Lower lobe of right lung (tissue), 2 donors: ENCODE results near the gene U2AF1L4. TPM values are rescaled to one million over a fixed set of nuclear protein-coding genes. Genes with fewer than 3 reads are reported as not detected.

ENCODE experiments used
- ATAC-seq, 2 donors: fragments of 200-7000 bp; cut with Tn5 transposase; one replicate each; pipeline ENCODE4 v1.9.1; 2020 to 2022; ENCODE audit warnings: mild to moderate bottlenecking in 2 of 2, moderate library complexity in 2 of 2
- DNase-seq: peaks from one replicate; pipeline ENCODE4 v3.0.0-alpha.2; 2020
- H3K27ac ChIP-seq: fragments of 200-600 bp; one replicate; pipeline ENCODE4 v1.8.0; 2022
- H3K27me3 ChIP-seq: fragments of 200-600 bp; one replicate; pipeline ENCODE4 v1.8.0; 2022; ENCODE audit warnings: low read depth
- H3K36me3 ChIP-seq: fragments of 200-600 bp; one replicate; pipeline ENCODE4 v1.8.0; 2022; ENCODE audit warnings: mild to moderate bottlenecking
- H3K4me1 ChIP-seq: fragments of 200-600 bp; one replicate; pipeline ENCODE4 v1.8.0; 2022
- H3K4me3 ChIP-seq: fragments of 200-600 bp; one replicate; pipeline ENCODE4 v1.8.0; 2022; ENCODE audit warnings: mild to moderate bottlenecking
- H3K9me3 ChIP-seq: fragments of 200-600 bp; one replicate; pipeline ENCODE4 v1.8.0; 2022
- intact Hi-C: fragments of 100-400 bp; cut with DNase I; formaldehyde crosslinking; loops from one replicate; pipeline ENCODE4 v1.11.0; 2022
- total RNA-seq: library from RNA; stranded (reverse); fragmentation: NEBNext Ultra II Directional; extraction: Animal tissue kit (Norgen Biotek cat#: 25700); gene quantifications from one replicate; pipeline ENCODE4 v1.2.1, GENCODE V29; 2021
- TF ChIP-seq, protein P1 (sequence below): fragments of 200-600 bp; IDR thresholded peaks from one replicate; pipeline ENCODE4 v1.8.0; 2022; ENCODE audit warnings: antibody characterized with exemption, mild to moderate bottlenecking
- donor health status: DM: no; HTN: yes; CAD: no; lungs with severe emphysema.

U2AF1L4 gene
- total RNA-seq, 1 donor from 2014 or later, result 20.3 TPM

DNA sequence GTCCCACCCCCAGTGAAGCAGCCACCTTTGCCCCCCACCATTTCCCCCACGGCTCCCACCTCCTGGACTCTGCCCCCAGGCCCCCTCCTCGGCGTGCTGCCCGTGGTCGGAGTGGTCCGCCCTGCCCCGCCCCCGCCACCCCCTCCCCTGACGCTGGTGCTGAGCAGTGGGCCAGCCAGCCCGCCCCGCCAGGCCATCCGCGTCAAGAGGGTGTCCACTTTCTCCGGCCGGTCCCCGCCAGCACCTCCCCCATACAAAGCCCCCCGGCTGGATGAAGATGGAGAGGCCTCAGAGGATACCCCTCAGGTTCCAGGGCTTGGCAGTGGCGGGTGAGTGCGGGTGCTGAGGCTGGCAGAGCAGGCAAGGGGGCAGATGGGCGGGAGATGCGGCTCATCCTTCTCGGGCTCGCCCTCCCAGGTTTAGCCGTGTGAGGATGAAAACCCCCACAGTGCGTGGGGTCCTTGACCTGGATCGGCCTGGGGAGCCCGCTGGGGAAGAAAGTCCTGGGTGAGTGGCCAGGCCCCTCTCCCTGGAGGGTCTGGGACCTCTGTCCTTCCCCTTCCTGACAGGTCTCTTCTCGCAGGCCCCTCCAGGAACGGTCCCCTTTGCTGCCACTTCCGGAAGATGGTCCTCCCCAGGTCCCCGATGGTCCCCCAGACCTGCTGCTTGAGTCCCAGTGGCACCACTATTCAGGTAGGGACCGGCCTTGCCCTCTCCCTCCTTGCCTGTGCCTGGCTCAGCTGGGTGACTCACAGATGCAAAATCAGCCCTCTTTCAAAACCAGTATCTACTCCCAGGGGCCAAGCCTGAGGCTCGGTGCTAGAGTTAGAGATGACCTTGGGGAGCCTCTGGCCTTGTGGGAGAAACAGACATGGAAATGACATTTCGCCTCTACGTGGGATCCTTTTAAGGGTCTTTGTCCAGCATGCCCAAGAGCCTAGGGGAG lies 11.8 kb downstream of the U2AF1L4 start:
- no peak for ATAC-seq
- DNase-seq, result no peak
- TF ChIP-seq, protein P1, sequence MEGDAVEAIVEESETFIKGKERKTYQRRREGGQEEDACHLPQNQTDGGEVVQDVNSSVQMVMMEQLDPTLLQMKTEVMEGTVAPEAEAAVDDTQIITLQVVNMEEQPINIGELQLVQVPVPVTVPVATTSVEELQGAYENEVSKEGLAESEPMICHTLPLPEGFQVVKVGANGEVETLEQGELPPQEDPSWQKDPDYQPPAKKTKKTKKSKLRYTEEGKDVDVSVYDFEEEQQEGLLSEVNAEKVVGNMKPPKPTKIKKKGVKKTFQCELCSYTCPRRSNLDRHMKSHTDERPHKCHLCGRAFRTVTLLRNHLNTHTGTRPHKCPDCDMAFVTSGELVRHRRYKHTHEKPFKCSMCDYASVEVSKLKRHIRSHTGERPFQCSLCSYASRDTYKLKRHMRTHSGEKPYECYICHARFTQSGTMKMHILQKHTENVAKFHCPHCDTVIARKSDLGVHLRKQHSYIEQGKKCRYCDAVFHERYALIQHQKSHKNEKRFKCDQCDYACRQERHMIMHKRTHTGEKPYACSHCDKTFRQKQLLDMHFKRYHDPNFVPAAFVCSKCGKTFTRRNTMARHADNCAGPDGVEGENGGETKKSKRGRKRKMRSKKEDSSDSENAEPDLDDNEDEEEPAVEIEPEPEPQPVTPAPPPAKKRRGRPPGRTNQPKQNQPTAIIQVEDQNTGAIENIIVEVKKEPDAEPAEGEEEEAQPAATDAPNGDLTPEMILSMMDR, result no peak
- H3K36me3 ChIP-seq, result peaks cover 100% of the 10 kb centered on the region
- no peaks in the 10 kb centered on the region for H3K4me1 ChIP-seq
- no peaks in the 10 kb centered on the region for H3K27me3 ChIP-seq
- no peak overlapping the region for H3K4me3 ChIP-seq
- no peaks in the 10 kb centered on the region for H3K9me3 ChIP-seq
- no peak overlapping the region for H3K27ac ChIP-seq
- intact Hi-C loops, result no loop called here

DNA sequence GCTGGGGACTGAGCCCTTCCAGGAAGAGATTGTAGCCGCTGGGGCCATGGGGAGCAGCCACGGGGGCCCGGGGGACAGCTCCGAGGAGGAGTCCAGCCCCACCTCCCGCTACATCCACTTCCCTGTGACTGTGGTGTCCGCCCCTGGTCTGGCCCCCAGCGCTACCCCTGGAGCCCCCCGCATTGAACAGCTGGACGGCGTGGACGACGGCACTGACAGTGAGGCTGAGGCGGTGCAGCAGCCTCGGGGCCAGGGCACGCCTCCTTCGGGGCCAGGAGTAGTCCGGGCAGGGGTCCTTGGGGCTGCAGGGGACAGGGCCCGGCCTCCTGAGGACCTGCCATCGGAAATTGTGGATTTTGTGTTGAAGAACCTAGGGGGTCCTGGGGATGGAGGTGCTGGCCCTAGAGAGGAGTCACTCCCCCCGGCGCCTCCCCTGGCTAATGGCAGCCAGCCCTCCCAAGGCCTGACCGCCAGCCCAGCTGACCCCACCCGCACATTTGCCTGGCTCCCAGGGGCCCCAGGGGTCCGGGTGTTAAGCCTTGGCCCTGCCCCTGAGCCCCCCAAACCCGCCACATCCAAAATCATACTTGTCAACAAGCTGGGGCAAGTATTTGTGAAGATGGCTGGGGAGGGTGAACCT lies 12.6 kb downstream of the U2AF1L4 start:
- TF ChIP-seq, protein P1, result no peak
- intact Hi-C loops, result no loop called here
- DNase-seq, result no peak
- Histone ChIP-seq H3K36me3 (peaks cover 100% of the 10 kb centered on the region), H3K4me1 (no peaks in the 10 kb centered on the region), H3K27ac (no peak overlapping the region), H3K27me3 (no peaks in the 10 kb centered on the region), H3K4me3 (no peak overlapping the region), H3K9me3 (no peaks in the 10 kb centered on the region)
- ATAC-seq, result no peak

DNA sequence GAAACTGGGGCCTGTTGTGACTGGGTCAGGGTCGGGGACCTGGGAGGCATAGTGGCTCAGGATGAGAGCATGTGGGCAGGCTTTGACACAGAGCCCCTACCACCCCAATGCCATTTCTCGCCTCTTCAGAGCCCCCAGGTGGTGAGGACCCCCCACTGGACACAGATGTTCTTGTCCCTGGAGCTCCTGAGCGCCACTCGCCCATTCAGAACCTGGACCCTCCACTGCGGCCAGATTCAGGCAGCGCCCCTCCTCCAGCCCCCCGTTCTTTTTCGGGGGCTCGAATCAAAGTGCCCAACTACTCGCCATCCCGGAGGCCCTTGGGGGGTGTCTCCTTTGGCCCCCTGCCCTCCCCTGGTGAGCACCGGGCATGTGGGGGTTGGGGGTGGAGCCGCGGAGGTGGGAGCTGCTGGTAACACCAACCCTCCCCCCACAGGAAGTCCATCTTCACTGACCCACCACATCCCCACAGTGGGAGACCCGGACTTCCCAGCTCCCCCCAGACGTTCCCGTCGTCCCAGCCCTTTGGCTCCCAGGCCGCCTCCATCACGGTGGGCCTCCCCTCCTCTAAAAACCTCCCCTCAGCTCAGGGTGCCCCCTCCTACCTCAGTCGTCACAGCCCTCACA lies 13.3 kb downstream of the U2AF1L4 start:
- H3K27ac ChIP-seq, result no peak overlapping the region
- peaks cover 100% of the 10 kb centered on the region for H3K36me3 ChIP-seq
- DNase-seq (no peak), ATAC-seq (no peak)
- no peak overlapping the region for H3K4me3 ChIP-seq
- no peaks in the 10 kb centered on the region for H3K9me3 ChIP-seq
- TF ChIP-seq, protein P1, result no peak
- no peaks in the 10 kb centered on the region for H3K4me1 ChIP-seq
- intact Hi-C loops, result no loop called here
- no peaks in the 10 kb centered on the region for H3K27me3 ChIP-seq

DNA sequence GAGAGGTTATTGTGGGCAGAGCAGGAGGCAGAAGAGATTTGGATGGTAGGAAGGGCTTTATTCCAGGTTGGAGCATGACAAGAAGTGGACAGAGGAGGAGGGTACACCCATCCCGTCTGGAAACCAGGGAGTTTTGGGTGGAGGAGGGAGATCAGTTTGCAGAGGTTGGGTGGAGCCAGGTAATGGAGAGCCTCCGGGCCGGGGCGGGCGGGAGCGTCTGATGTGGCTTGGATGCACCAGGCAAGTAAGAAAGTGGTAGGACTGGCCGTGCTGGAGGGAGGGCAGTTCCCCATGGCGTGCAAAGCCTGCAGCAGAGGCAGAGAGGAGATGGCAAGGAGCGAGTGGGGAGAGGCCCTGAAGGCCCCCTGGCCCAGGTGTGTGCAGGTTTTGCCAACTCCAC lies 13.9 kb downstream of the U2AF1L4 start:
- Histone ChIP-seq H3K4me3 (no peak overlapping the region), H3K36me3 (peaks cover 100% of the 10 kb centered on the region), H3K9me3 (no peaks in the 10 kb centered on the region), H3K27ac (no peak overlapping the region), H3K4me1 (no peaks in the 10 kb centered on the region), H3K27me3 (no peaks in the 10 kb centered on the region)
- ATAC-seq (no peak), DNase-seq (no peak)
- intact Hi-C loops, result no loop called here
- TF ChIP-seq, protein P1, result no peak

DNA sequence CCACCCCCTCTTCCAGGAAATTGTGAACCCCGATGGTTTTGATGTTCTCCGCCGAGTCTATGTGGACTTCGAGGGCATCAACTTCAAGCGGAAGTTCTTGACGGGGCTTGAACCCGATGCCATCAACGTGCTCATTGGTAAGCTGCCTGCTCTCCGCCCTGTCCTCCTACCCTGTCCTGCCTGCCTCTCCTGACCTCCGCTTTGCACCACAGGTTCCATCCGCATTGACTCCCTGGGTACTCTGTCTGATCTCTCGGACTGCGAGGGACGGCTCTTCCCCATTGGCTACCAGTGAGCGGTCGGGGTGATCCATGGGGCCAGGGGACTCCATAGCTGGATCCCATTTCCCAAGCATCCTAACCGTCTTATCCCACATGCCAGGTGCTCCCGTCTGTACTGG lies 14.9 kb downstream of the U2AF1L4 start:
- ATAC-seq, result no peak
- H3K36me3 ChIP-seq, result peaks cover 100% of the 10 kb centered on the region
- intact Hi-C loops, result no loop called here

More for the DNA sequence above, 14.9 kb downstream of the U2AF1L4 start:
- Histone ChIP-seq H3K9me3 (no peaks in the 10 kb centered on the region), H3K4me3 (no peak overlapping the region), H3K27me3 (no peaks in the 10 kb centered on the region), H3K27ac (no peak overlapping the region), H3K4me1 (no peaks in the 10 kb centered on the region)
- TF ChIP-seq, protein P1, result no peak
- DNase-seq, result no peak
